ENCODE measurements around the gene GRAMD1A. TPM values are rescaled to one million over a fixed set of nuclear protein-coding genes. Genes with fewer than 3 reads are reported as not detected.

GRAMD1A gene
- total RNA-seq, 1 experiment from 2014 or later: 75.4 TPM

GRCh38 chr19:35026418-35026817 lies 26.3 kb downstream of the GRAMD1A start:
- intact Hi-C loops (cut with micrococcal nuclease): no loop called here
- Histone ChIP-seq H3K4me1 (ENCODE audit: control insufficient read depth in 1 of 2, insufficient read depth in 2 of 2, low read length in 2 of 2) (peaks cover 8 to 24% of the 10 kb centered on the region in 2 experiments; a peak in 3 of 4 replicates), H3K9me2 (ENCODE audit: insufficient read depth) (no peaks in the 10 kb centered on the region), H3K79me2 (ENCODE audit: insufficient read depth, low read length) (no peaks in the 10 kb centered on the region), H3K27me3 (ENCODE audit: insufficient read depth, low read length) (no peaks in the 10 kb centered on the region), H3K4me3 (replicated peaks in 1 of 2; ENCODE audit: low read depth in 1 of 2, low read length in 2 of 2) (no peak overlapping the region), H3K9me3 (ENCODE audit: control insufficient read depth in 1 of 2, insufficient read depth in 1 of 2, low read depth in 1 of 2, low read length in 2 of 2) (no peaks in the 10 kb centered on the region), H3K36me3 (ENCODE audit: control insufficient read depth in 1 of 2, insufficient read depth in 2 of 2, low read length in 2 of 2) (peaks cover 13 to 15% of the 10 kb centered on the region in 2 experiments; a peak in 3 of 4 replicates), H3K4me2 (ENCODE audit: low read length) (no peak overlapping the region), H2AFZ (ENCODE audit: low read depth, low read length, poor library complexity, severe bottlenecking) (no peak overlapping the region), H3K9ac (ENCODE audit: low read length) (no peak overlapping the region), H4K20me1 (ENCODE audit: insufficient read depth) (no peaks in the 10 kb centered on the region), H3K27ac (ENCODE audit: low read depth, low read length) (no peak overlapping the region)
- POLR2A ChIA-PET: no interaction called here
- DNase-seq (ENCODE audit: low read depth, low spot score) (no peak), ATAC-seq (no peak)
- BruUV-seq (replicated peaks): no TSS peak
- CTCF ChIA-PET: interaction anchor here (1.9 kb wide), 1 partner anchor 18 kb away, joined by 5 read pairs; no protein-coding TSS in a partner anchor
- TF ChIP-seq EZH2 (IDR thresholded peaks at IDR 0.05) (no peak), JUND (IDR thresholded peaks at IDR 0.05) (no peak), CEBPB (IDR thresholded peaks at IDR 0.05; ENCODE audit: low read depth) (no peak), ZBTB33 (IDR thresholded peaks at IDR 0.05; ENCODE audit: extremely low read depth, insufficient replicate concordance, low read length) (no peak), ELF1 (IDR thresholded peaks at IDR 0.05; ENCODE audit: borderline replicate concordance, low read depth) (no peak), ZFX (IDR thresholded peaks at IDR 0.05) (no peak), CBX3 (IDR thresholded peaks at IDR 0.05; ENCODE audit: low read depth) (no peak), CTCF (IDR thresholded peaks at IDR 0.05 in 2 of 3, conservative IDR thresholded peaks at IDR 0.05 in 1 of 3; ENCODE audit: borderline replicate concordance in 1 of 3, insufficient read depth in 1 of 3, low read depth in 2 of 3, low read length in 2 of 3) (no peak), SP1 (IDR thresholded peaks at IDR 0.05; ENCODE audit: low read depth) (no peak), REST (IDR thresholded peaks at IDR 0.05; ENCODE audit: low read depth) (no peak), MAX (IDR thresholded peaks at IDR 0.05) (no peak), SRF (IDR thresholded peaks at IDR 0.05; ENCODE audit: low read depth) (no peak), ATF3 (IDR thresholded peaks at IDR 0.05) (no peak)
- RAD21 ChIA-PET (ENCODE audit: low non-redundant PET in 1 of 2, low total read pairs in 2 of 2, uncharacterized antibody in 2 of 2, unreplicated experiment in 2 of 2): no interaction called here
